K562 (cell line): ENCODE data around the gene COMP. TPM values are rescaled to one million over a fixed set of nuclear protein-coding genes. Genes with fewer than 3 reads are reported as not detected.

Source experiments
- ADNP ChIP-seq: fragments of 200-800 bp; sonication (Bioruptor generic); IDR thresholded peaks from 2 replicates; pipeline ENCODE4 v1.6.1; 2016; ENCODE audit warnings: missing genetic modification characterization, missing compliant biosample characterization
- AFF1 ChIP-seq, 2 experiments: fragments of 450-650 bp; IDR thresholded peaks; 2 replicates each; pipeline ENCODE4 v1.6.1; 2018; ENCODE audit warnings: mild to moderate bottlenecking in 2 of 2, low read depth in 1 of 2; ENCODE audit not compliant: partially characterized antibody in 2 of 2
- ATF3 ChIP-seq, 2 experiments: fragments of 450-650 bp in 1 of 2; sonication (generic) in 1 of 2; formaldehyde crosslinking in 1 of 2; IDR thresholded peaks in 1 of 2; conservative IDR thresholded peaks in 1 of 2; 2 replicates each; pipeline versions ENCODE4 v1.6.1 to v1.8.1; 2016 to 2023; ENCODE audit warnings: mild to moderate bottlenecking in 2 of 2, moderate library complexity in 2 of 2, inconsistent platforms in 1 of 2, missing genetic modification reagents in 1 of 2
- CBX1 ChIP-seq: sonication (generic); IDR thresholded peaks from 2 replicates; pipeline ENCODE4 v1.6.1; 2016; ENCODE audit warnings: antibody characterized with exemption, low read depth, mild to moderate bottlenecking
- CBX2 ChIP-seq: fragments of 200-600 bp; sonication (generic); IDR thresholded peaks from one replicate; pipeline ENCODE4 v1.6.1; 2012; ENCODE audit warnings: mild to moderate bottlenecking, low read length, inconsistent platforms; ENCODE audit not compliant: insufficient read depth, poor library complexity, severe bottlenecking
- E4F1 ChIP-seq: fragments of 250-450 bp; sonication (Bioruptor Pico); IDR thresholded peaks from 2 replicates; pipeline ENCODE4 v1.5.0; 2021; ENCODE audit warnings: mild to moderate bottlenecking, borderline replicate concordance
- NFE2 ChIP-seq: IDR thresholded peaks from 2 replicates; pipeline ENCODE4 v1.6.1; 2014; ENCODE audit warnings: antibody characterized with exemption, low read depth
- NR4A1 ChIP-seq, 2 experiments: fragments of 250-450 bp in 1 of 2; fragments of 450-650 bp in 1 of 2; sonication (Bioruptor Pico) in 1 of 2; IDR thresholded peaks; 2 replicates each; pipeline versions ENCODE4 v1.4.0 to v1.6.1; 2016 to 2020; ENCODE audit warnings: mild to moderate bottlenecking in 2 of 2, missing compliant biosample characterization in 1 of 2, missing genetic modification characterization in 1 of 2, moderate library complexity in 1 of 2
- SAFB ChIP-seq: fragments of 200-400 bp; formaldehyde crosslinking; IDR thresholded peaks from 2 replicates; pipeline ENCODE4 v1.6.1; 2017; ENCODE audit warnings: low read depth, low read length, borderline replicate concordance
- SREBF1 ChIP-seq: fragments of 150-350 bp; IDR thresholded peaks from 2 replicates; pipeline ENCODE4 v1.6.1; 2014; ENCODE audit warnings: antibody characterized with exemption, low read depth, low read length, borderline replicate concordance
- XRCC5 ChIP-seq: fragments of 200-400 bp; formaldehyde crosslinking; IDR thresholded peaks from 2 replicates; pipeline ENCODE4 v1.6.1; 2017; ENCODE audit warnings: low read depth, mild to moderate bottlenecking, low read length
- ZNF3 ChIP-seq: fragments of 250-450 bp; sonication (Bioruptor Pico); IDR thresholded peaks from 2 replicates; pipeline ENCODE4 v1.5.0; 2021; ENCODE audit warnings: mild to moderate bottlenecking, moderate library complexity
- ZNF436 ChIP-seq: fragments of 250-450, 450-650 bp; sonication (Bioruptor Pico); formaldehyde crosslinking; IDR thresholded peaks from 2 replicates; pipeline ENCODE4 v1.7.0; 2020; ENCODE audit warnings: mild to moderate bottlenecking
- ZNF512 ChIP-seq: IDR thresholded peaks from 2 replicates; pipeline ENCODE4 v1.6.1; 2016; ENCODE audit warnings: missing genetic modification characterization, missing compliant biosample characterization
- ZNF696 ChIP-seq: fragments of 250-450 bp; sonication (Bioruptor Pico); conservative IDR thresholded peaks from 2 replicates; pipeline ENCODE4 v1.4.0; 2020; ENCODE audit warnings: mild to moderate bottlenecking, moderate library complexity
- ZNF699 ChIP-seq: fragments of 250-450 bp; sonication (Bioruptor Pico); IDR thresholded peaks from 2 replicates; pipeline ENCODE4 v1.8.0; 2021; ENCODE audit warnings: mild to moderate bottlenecking, moderate library complexity; ENCODE audit not compliant: insufficient replicate concordance
- polyA plus RNA-seq, 8 experiments: library from polyadenylated mRNA; depleted of rRNA in 4 of 8; stranded (reverse) in 5 of 8; unstranded in 3 of 8; fragments of >200 nt; fragmentation: Nextera tagmentation in 2 of 8; fragmentation: Illumina TruSeq in 1 of 8; extraction: Ambion mirVana in 2 of 8; extraction: Trizol in 1 of 8; gene quantifications; 2 replicates each; pipeline versions ENCODE4 v1.2.1 to v1.2.3, GENCODE V29; 2011 to 2014; ENCODE audit warnings: inconsistent platforms in 1 of 8, missing spikeins in 1 of 8
- total RNA-seq, 7 experiments: library from RNA; depleted of rRNA in 6 of 7; stranded (reverse); fragments of >200 nt in 6 of 7; fragmentation: Illumina TruSeq in 2 of 7; extraction: Trizol in 2 of 7; gene quantifications; 2 replicates each; pipeline versions ENCODE4 v1.2.1 to v1.2.3, GENCODE V29; 2011 to 2021; ENCODE audit warnings: low replicate concordance in 1 of 7

Gene COMP
- total and polyA plus RNA-seq, 9 of the 15 experiments (the other 6 are each of a cell fraction or from before 2014, with no cell fraction given): 0.07 TPM; not detected in 8

- TF ChIP-seq E4F1 (CRISPR knock-in tag): no peak
- TF ChIP-seq NFE2: no peak
- no peak; the same call in 1 of the 2 replicates for TF ChIP-seq CBX1
- no peak for TF ChIP-seq AFF1 (IDR thresholded peaks at IDR 0.05; ENCODE audit: low read depth in 1 of 2, partially characterized antibody in 2 of 2)
- TF ChIP-seq ZNF436: no peak
- no peak for TF ChIP-seq NR4A1 (CRISPR knock-in tag; IDR thresholded peaks at IDR 0.05)
- peak; percentile 74; the same call in 1 of the 2 replicates for TF ChIP-seq NR4A1 (tag; IDR thresholded peaks at IDR 0.05)
- no peak for TF ChIP-seq CBX2
- TF ChIP-seq XRCC5: no peak
- no peak for TF ChIP-seq ZNF512
- no peak for TF ChIP-seq SREBF1
- TF ChIP-seq ADNP (tag): no peak
- no peak for TF ChIP-seq ZNF699 (CRISPR knock-in tag)
- no peak for TF ChIP-seq ZNF3 (CRISPR knock-in tag)
- TF ChIP-seq SAFB: no peak
- TF ChIP-seq ZNF696 (CRISPR knock-in tag): no peak
- no peak for TF ChIP-seq ATF3 (IDR thresholded peaks at IDR 0.05)
- TF ChIP-seq ATF3 (CRISPR knock-in tag; conservative IDR thresholded peaks at IDR 0.05): no peak
Observed at GRCh38 chr19:18831524-18832305, 40.6 kb upstream of the COMP start, which contains the start of gene UPF1 (continued).
